CD4-positive, alpha-beta T cell (primary cell): ENCODE measurements around the gene CST11. TPM values are rescaled to one million over a fixed set of nuclear protein-coding genes. Genes with fewer than 3 reads are reported as not detected.

Experiments used
- ATAC-seq: fragments of 200-7000 bp; cut with Tn5 transposase; one replicate; pipeline ENCODE4 v1.10.0; 2022; ENCODE audit warnings: mild to moderate bottlenecking; ENCODE audit not compliant: poor library complexity
- CTCF ChIA-PET: fragments of 350-600 bp; sonication (Branson Sonifier 250); formaldehyde crosslinking; loops from one replicate; lab custom pipeline; 2021; ENCODE audit warnings: antibody characterized with exemption, inconsistent platforms; lab: Charles Lee
- POLR2A ChIA-PET: fragments of 350-600 bp; sonication (Branson Sonifier 250); formaldehyde crosslinking; loops from one replicate; lab custom pipeline; 2021; ENCODE audit warnings: antibody characterized with exemption, inconsistent platforms; lab: Charles Lee
- DNase-seq, 14 experiments: peaks; one replicate each; pipeline ENCODE4 v3.0.0-alpha.2; 2013 to 2020; ENCODE audit warnings: mixed read lengths in 2 of 14
- H3K27ac ChIP-seq, 2 donors: one replicate each; pipeline versions ENCODE4 v1.5.1 to v1.7.0; 2013; ENCODE audit warnings: low read length in 2 of 2, low read depth in 1 of 2, mild to moderate bottlenecking in 1 of 2
- H3K27me3 ChIP-seq, 2 experiments: 1 replicate in 1 of 2; 2 replicates in 1 of 2; pipeline versions ENCODE4 v1.6.1 to v1.7.0; 2013; ENCODE audit warnings: low read length in 2 of 2, control low read depth in 1 of 2, mild to moderate bottlenecking in 1 of 2, moderate library complexity in 1 of 2; ENCODE audit not compliant: insufficient read depth in 2 of 2, control insufficient read depth in 1 of 2
- H3K36me3 ChIP-seq: one replicate; pipeline ENCODE4 v1.6.1; 2013; ENCODE audit warnings: low read length, control low read depth; ENCODE audit not compliant: insufficient read depth
- H3K4me1 ChIP-seq: one replicate; pipeline ENCODE4 v1.6.1; 2013; ENCODE audit warnings: low read length, control low read depth; ENCODE audit not compliant: insufficient read depth
- H3K4me3 ChIP-seq: one replicate; pipeline ENCODE4 v1.5.1; 2013; ENCODE audit warnings: mild to moderate bottlenecking, low read length, moderate library complexity
- H3K9me3 ChIP-seq, 2 experiments: 1 replicate in 1 of 2; 2 replicates in 1 of 2; pipeline versions ENCODE4 v1.6.1 to v1.7.0; 2013; ENCODE audit warnings: low read length in 2 of 2, mild to moderate bottlenecking in 2 of 2, control low read depth in 1 of 2, moderate library complexity in 1 of 2; ENCODE audit not compliant: control insufficient read depth in 1 of 2, insufficient read depth in 1 of 2
- H3K27ac Mint-ChIP-seq: one replicate; pipeline ENCODE4 v1.8.0; 2020; ENCODE audit warnings: mixed read lengths
- H3K27me3 Mint-ChIP-seq: one replicate; pipeline ENCODE4 v1.8.0; 2021; ENCODE audit warnings: mixed read lengths
- H3K36me3 Mint-ChIP-seq: one replicate; pipeline ENCODE4 v1.8.0; 2021; ENCODE audit warnings: low read depth, mixed read lengths
- H3K4me1 Mint-ChIP-seq: one replicate; pipeline ENCODE4 v1.8.0; 2021; ENCODE audit warnings: low read depth, mixed read lengths
- H3K4me3 Mint-ChIP-seq: one replicate; pipeline ENCODE4 v1.8.0; 2020; ENCODE audit warnings: mild to moderate bottlenecking, mixed read lengths
- H3K9me3 Mint-ChIP-seq: one replicate; pipeline ENCODE4 v1.8.0; 2020; ENCODE audit warnings: mixed read lengths
- CTCF ChIP-seq: fragments of 200-600 bp; IDR thresholded peaks from one replicate; pipeline ENCODE4 v1.8.0; 2022; ENCODE audit warnings: antibody characterized with exemption, mild to moderate bottlenecking
- intact Hi-C, 2 experiments: fragments of 100-400 bp; cut with DNase I in 1 of 2; cut with micrococcal nuclease in 1 of 2; formaldehyde crosslinking; loops; one replicate each; pipeline versions ENCODE4 v1.15.1 to v1.9.0; 2023 to 2025; cut with DNase I, micrococcal nuclease
- total RNA-seq, 174 experiments: library from RNA in 2 of 174; stranded (reverse) in 2 of 174; gene quantifications; one replicate each; pipeline ENCODE4 v1.2.3 and lab custom pipeline; 2021 to 2026

CST11 gene
- total RNA-seq, 2 experiments from 2014 or later: not detected

- no peaks in the 10 kb centered on the region for H3K36me3 Mint-ChIP-seq
- no peak for ATAC-seq
- H3K27ac ChIP-seq: no peak overlapping the region
- no peak overlapping the region for H3K4me3 Mint-ChIP-seq
- CTCF ChIA-PET: no interaction called here
- H3K27me3 Mint-ChIP-seq: no peaks in the 10 kb centered on the region
- POLR2A ChIA-PET: no interaction called here
- no peaks in the 10 kb centered on the region for H3K9me3 Mint-ChIP-seq
- no peaks in the 10 kb centered on the region for H3K4me1 Mint-ChIP-seq
- H3K36me3 ChIP-seq: no peaks in the 10 kb centered on the region
- no peak overlapping the region for H3K27ac Mint-ChIP-seq
- no peak overlapping the region for H3K4me3 ChIP-seq
- H3K4me1 ChIP-seq: no peaks in the 10 kb centered on the region
- no peak for TF ChIP-seq CTCF
- DNase-seq: no peak
- intact Hi-C loops: loop anchor here in 1 of 2 experiments (2.0 to 10.0 kb wide), 2 partner anchors 159 to 751 kb away; partner anchors contain the start of gene CST9
- H3K27me3 ChIP-seq: no peaks in the 10 kb centered on the region
- no peaks in the 10 kb centered on the region for H3K9me3 ChIP-seq
Observed at GRCh38 chr20:23445596-23446217, 7.0 kb downstream of the CST11 start.

GRCh38 chr20:23444859-23445258 is 7.8 kb downstream of the CST11 start:
- H3K27ac ChIP-seq: no peak overlapping the region
- CTCF ChIA-PET: no interaction called here
- Mint-ChIP-seq H3K4me1 (no peaks in the 10 kb centered on the region), H3K27me3 (no peaks in the 10 kb centered on the region), H3K4me3 (no peak overlapping the region), H3K27ac (no peak overlapping the region), H3K9me3 (no peaks in the 10 kb centered on the region), H3K36me3 (no peaks in the 10 kb centered on the region)
- TF ChIP-seq CTCF: no peak
- H3K4me1 ChIP-seq: no peaks in the 10 kb centered on the region
- intact Hi-C loops: loop anchor here in 1 of 2 experiments (2.0 to 10.0 kb wide), 2 partner anchors 160 to 750 kb away; partner anchors contain the start of gene CST9
- no peak overlapping the region for H3K4me3 ChIP-seq
- DNase-seq: no peak
- no peaks in the 10 kb centered on the region for H3K9me3 ChIP-seq
- POLR2A ChIA-PET: no interaction called here
- H3K36me3 ChIP-seq: no peaks in the 10 kb centered on the region
- H3K27me3 ChIP-seq: no peaks in the 10 kb centered on the region
- no peak for ATAC-seq

- no peaks in the 10 kb centered on the region for H3K27me3 ChIP-seq
- intact Hi-C loops: loop anchor here (1.0 to 10.0 kb wide), 2 partner anchors 164 to 748 kb away; no protein-coding TSS in a partner anchor
- Mint-ChIP-seq H3K27ac (no peak overlapping the region), H3K4me3 (no peak overlapping the region), H3K36me3 (no peaks in the 10 kb centered on the region), H3K4me1 (no peaks in the 10 kb centered on the region), H3K27me3 (no peaks in the 10 kb centered on the region), H3K9me3 (no peaks in the 10 kb centered on the region)
- ChIA-PET POLR2A (no interaction called here), CTCF (no interaction called here)
- no peak overlapping the region for H3K4me3 ChIP-seq
- no peak for TF ChIP-seq CTCF
- H3K27ac ChIP-seq: no peak overlapping the region
- H3K9me3 ChIP-seq: no peaks in the 10 kb centered on the region
- no peak for ATAC-seq
- DNase-seq: no peak
- H3K36me3 ChIP-seq: no peaks in the 10 kb centered on the region
- H3K4me1 ChIP-seq: no peaks in the 10 kb centered on the region
Observed at GRCh38 chr20:23442436-23442835, 10.2 kb downstream of the CST11 start.
